D721Med (cell line): ENCODE results near the gene MEAF6.
"Not testable (repeated sequence)": the region's sequence is repeated elsewhere in the genome, so short reads cannot be mapped to it uniquely, and the experiment has no call there.

ENCODE experiments used
- DNase-seq: peaks from one replicate; pipeline ENCODE4 v3.0.0; 2011; ENCODE audit warnings: low spot score; ENCODE audit not compliant: insufficient read length
- FAIRE-seq: peaks from 2 replicates; lab custom pipeline; 2011; peaks lifted over from hg19 to GRCh38; lab: Jason Lieb, UNC
- TF ChIP-seq, protein P1 (sequence below): IDR thresholded peaks from 2 replicates; pipeline ENCODE4 v1.5.1; 2012; ENCODE audit warnings: mild to moderate bottlenecking, control low read depth; ENCODE audit not compliant: insufficient read depth; ENCODE audit errors: missing control alignments

Gene MEAF6

DNA sequence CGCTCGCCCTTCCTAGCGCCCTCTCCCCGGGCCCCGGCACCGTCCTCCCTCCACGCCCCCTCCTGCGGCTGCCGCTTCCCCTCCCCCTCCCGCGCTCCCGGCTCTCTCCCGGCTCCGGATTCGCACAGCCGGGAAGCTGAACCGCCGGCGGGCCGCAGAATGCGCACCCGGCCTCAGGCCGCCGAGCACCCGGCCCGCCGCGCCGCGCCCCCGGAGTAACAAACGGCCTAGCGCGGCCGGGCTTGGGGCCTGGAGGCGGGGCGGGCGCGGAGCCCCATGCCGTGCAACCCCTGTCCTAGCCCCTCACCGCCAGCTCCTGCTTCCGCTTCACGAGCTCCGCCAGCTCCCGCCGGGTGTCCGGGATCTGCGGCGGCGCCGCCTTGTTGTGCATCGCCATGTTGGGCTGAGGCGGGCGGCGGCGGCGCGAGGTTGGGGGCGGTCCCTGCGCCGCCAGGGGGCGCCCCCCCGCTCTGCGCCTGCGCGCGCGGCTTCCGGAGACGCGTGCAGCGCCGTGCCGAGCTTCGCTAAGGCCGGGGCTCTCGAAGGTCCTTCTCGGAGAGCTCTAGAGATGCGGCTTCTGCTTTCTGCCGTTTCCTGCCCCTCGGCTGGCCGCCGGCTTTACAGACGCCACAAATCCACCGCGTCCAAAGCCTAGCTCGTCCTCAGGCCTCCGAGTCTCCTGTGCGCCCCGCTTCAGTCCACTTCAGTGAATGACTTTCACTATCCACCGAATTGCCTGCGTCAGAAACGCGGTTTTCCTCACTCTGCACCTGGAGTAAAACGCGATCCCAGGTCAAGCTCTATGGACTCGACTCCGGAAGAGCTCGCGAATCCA, at the start of gene MEAF6:
Gene MEAF6, minus strand, starts transcription at position 417 of the 835 bp plus-strand sequence. Its CDS starts 20 bp downstream, at position 397.
- DNase-seq (peak; percentile 69), FAIRE-seq (no peak)
- TF ChIP-seq, protein P1, sequence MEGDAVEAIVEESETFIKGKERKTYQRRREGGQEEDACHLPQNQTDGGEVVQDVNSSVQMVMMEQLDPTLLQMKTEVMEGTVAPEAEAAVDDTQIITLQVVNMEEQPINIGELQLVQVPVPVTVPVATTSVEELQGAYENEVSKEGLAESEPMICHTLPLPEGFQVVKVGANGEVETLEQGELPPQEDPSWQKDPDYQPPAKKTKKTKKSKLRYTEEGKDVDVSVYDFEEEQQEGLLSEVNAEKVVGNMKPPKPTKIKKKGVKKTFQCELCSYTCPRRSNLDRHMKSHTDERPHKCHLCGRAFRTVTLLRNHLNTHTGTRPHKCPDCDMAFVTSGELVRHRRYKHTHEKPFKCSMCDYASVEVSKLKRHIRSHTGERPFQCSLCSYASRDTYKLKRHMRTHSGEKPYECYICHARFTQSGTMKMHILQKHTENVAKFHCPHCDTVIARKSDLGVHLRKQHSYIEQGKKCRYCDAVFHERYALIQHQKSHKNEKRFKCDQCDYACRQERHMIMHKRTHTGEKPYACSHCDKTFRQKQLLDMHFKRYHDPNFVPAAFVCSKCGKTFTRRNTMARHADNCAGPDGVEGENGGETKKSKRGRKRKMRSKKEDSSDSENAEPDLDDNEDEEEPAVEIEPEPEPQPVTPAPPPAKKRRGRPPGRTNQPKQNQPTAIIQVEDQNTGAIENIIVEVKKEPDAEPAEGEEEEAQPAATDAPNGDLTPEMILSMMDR, result peak; percentile 53

DNA sequence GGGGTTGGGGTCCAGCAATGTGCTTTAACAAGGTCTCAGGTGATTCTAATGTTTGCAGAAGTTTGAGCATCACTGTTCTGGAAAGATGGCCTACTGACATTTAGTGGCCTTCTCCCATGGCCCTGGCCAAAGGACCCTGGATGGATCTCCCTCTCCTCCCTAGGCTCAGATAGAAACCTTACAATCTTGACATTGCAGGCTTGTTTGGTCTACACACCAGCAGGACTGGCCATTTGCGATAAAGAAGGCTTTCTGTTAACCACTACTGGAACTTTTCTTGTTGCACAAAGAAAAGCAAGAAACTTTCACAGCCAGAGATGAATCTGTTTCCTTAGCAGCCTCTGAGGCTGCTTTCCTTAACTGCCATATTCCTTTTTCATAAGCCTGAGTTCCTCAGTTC, 48.4 kb upstream of the MEAF6 start:
- DNase-seq (no peak), FAIRE-seq (no peak)
- TF ChIP-seq, protein P1, result no peak

DNA sequence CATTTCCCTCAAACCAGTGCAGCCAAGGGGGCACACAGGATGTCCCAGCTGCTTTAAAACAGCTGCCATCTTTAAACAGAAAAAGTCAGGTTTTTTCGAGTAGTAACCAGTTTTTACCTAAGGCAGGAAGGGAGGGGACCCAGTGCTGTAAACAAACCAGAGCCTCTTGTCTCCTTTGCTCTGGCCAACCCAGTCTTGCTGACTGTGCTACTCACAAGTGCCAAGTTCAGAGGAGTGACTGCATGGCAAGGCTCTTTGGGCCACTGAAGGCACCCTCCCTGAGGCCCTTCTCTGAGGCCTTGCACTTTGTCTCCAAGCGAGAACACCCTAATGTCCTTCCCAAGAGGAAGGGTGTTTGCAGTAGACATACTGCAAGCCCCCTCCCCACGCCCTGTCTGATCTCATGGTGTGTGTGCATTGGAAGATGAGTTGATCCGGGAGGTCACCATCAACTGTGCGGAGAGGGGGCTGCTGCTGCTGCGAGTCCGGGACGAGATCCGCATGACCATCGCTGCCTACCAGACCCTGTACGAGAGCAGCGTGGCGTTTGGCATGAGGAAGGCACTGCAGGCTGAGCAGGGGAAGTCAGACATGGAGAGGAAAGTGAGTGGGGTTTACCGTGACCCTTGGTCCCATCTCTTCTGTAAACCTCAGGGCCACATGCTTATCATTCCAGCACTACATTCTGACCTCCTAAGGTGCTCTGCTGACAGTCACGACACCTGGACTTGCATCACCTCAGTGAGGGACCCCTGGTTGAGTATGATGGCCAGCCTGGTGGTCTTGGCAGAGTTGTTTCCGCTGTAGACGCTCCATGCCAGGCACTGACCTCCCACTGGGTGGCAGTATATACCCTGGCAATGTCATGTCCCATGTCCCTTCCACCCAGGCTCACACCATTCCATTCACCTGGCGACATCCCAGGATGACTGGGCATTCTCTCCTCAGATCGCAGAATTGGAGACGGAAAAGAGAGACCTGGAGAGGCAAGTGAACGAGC, 46.9 kb upstream of the MEAF6 start:
- FAIRE-seq, result no peak
- DNase-seq, result peak; percentile 47
- TF ChIP-seq, protein P1, result peak; percentile 54

DNA sequence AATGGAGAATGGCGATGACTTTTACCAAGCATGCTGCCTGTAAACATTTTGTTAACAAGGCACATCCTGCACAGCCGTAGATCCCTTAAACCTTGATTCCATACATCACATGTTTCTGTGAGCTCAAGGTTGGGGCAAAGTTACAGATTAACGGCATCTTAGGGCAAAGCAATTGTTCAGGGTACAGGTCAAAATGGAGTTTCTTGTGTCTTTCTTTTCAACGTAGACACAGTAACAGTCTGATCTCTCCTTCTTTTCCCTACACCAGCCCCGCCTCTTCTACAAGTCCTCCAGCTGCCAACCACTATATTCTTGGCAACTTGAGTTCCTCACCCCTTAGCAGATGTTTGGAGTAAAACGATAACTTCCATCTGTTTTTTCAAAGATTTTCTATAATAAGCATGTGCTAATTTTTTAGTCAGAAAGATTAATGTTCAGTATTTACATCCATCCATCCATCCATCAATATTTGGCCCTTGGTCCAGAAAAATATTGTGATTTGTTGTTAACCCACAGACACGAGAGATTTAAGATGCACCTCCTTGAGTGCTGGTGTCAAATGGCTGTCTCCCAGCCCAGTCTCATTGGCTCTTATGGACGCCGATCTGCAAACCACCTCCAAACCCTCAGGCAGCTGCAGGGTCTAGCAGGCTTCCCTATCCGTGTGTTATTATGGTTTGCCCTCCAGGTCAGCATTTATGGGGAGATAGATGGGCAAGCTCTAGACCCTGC, 46.0 kb upstream of the MEAF6 start:
- FAIRE-seq, result no peak
- TF ChIP-seq, protein P1, result no peak

DNA sequence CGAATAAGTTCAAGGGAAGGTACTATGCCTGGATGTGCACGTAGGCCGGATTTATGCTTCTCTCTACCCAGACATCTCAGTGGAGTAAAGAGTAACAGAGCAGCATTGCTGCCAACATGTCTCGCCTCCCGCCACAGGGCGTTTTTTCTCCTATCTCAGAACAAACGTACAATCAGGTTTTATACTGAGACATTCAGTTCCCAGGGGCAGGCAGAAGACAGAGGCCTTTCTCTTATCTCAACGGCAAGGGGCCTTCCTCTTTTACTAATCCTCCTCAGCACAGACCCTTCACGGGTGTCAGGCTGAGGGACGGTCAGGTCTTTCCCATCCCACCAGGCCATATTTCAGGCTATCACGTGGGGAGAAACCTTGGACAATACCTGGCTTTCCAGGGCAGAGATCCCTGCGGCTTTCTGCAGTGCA, 45.4 kb upstream of the MEAF6 start:
- FAIRE-seq, DNase-seq: not testable (repeated sequence)

More for the DNA sequence above, 46.0 kb upstream of the MEAF6 start:
- DNase-seq, result no peak

DNA sequence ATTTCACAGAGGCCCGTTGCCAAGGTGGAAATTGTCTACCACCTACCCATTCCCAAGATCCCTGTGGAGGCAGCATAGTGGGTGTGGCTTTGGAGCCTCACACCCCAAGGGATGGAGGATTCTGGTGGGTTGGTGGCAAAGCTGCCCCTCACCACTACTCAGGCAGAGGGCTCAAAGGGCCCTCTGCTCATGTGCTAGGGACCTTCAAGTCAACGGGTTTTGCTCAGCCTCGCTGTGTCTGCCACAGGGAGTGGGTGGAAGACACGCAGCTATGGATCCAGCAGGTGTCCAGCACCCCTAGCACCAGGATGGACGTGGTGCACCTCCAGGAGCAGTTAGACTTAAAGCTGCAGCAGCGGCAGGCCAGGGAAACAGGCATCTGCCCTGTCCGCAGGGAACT, 44.5 kb upstream of the MEAF6 start:
- FAIRE-seq (no peak), DNase-seq (no peak)
- TF ChIP-seq, protein P1, result no peak

DNA sequence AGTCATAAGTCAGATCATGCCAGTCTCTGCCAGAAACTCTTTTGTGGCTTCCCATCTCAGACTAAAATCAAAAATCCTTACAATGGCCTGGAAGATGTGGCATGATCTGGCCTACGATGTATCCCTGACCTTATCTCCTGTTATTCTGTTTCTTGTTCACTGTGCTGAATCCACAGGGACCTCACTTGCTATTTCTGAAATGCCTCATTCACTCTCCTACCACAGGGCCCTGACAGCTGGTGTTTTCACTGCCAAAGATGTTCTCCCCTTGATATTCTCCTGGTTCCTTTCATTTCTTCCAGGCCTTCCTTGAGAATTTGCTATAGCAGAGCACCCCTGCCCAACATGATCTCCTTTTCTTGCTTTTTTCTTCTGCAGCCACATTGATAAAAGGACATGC, 43.8 kb upstream of the MEAF6 start:
- DNase-seq (no peak), FAIRE-seq (no peak)
- TF ChIP-seq, protein P1, result no peak
